GM12865 (cell line): ENCODE results near the gene FAM13A.

Source experiments
- DNase-seq: peaks from one replicate; pipeline ENCODE4 v3.0.0; 2010; ENCODE audit warnings: low read depth
- H3K4me3 ChIP-seq: 2 replicates; pipeline ENCODE4 v1.5.1; 2011; ENCODE audit warnings: mild to moderate bottlenecking, low read depth, low read length, control low read depth
- TF ChIP-seq, protein P1 (sequence below): IDR thresholded peaks from 2 replicates; pipeline ENCODE4 v1.5.1; 2011; ENCODE audit warnings: low read length, control low read depth, low read depth, inconsistent platforms; ENCODE audit not compliant: insufficient read depth; ENCODE audit errors: missing control alignments

The FAM13A gene

DNA sequence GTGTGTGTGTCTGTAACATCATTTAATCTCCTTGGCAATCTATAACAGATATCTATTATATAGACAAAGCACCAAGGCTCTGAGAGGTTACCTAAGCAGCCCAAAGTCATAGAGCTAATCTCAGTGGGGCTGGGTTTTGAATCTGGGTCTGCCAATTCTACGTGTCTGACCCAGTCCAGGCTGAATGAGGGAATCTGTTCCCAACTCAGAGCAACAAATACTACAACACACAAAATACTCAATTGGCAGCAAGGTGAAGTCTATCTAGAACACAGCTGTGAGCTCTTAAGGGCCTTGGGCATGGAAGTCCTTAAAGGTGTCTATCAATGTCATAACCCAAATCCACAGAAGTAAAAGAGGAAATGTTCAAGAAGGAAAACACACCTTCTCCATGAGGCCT lies 311.8 kb downstream of the FAM13A start:
- H3K4me3 ChIP-seq, result no peak overlapping the region
- DNase-seq, result no peak

DNA sequence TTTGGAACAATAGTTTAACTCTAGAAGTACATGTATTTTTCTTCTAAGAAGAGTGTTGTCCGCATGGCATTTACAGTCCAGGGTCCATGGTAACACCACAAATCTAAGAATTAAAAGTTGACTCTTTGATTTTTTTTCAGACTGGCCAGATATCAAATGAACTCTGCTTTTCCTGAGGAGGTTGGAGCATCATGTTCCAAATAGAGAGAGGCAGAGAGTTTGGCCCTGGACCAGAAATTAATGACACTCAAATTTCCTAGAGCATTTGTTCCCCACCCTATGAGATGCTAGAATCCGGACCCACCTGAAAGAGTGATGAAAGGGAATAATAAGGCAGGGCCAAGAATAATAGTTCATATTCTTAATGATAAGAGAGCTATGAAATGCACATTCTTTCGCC lies 312.4 kb downstream of the FAM13A start:
- no peak overlapping the region for H3K4me3 ChIP-seq
- no peak for DNase-seq
- TF ChIP-seq, protein P1, sequence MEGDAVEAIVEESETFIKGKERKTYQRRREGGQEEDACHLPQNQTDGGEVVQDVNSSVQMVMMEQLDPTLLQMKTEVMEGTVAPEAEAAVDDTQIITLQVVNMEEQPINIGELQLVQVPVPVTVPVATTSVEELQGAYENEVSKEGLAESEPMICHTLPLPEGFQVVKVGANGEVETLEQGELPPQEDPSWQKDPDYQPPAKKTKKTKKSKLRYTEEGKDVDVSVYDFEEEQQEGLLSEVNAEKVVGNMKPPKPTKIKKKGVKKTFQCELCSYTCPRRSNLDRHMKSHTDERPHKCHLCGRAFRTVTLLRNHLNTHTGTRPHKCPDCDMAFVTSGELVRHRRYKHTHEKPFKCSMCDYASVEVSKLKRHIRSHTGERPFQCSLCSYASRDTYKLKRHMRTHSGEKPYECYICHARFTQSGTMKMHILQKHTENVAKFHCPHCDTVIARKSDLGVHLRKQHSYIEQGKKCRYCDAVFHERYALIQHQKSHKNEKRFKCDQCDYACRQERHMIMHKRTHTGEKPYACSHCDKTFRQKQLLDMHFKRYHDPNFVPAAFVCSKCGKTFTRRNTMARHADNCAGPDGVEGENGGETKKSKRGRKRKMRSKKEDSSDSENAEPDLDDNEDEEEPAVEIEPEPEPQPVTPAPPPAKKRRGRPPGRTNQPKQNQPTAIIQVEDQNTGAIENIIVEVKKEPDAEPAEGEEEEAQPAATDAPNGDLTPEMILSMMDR, result no peak

More for the DNA sequence above, 311.8 kb downstream of the FAM13A start:
- TF ChIP-seq, protein P1, result no peak

GRCh38 chr4:88743696-88744095 lies 313.3 kb downstream of the FAM13A start:
- no peak overlapping the region for H3K4me3 ChIP-seq
- TF ChIP-seq, protein P1, result no peak
- DNase-seq, result no peak

- DNase-seq, result no peak
- TF ChIP-seq, protein P1, result no peak
- no peak overlapping the region for H3K4me3 ChIP-seq
These were observed 314.4 kb downstream of the FAM13A start for GRCh38 chr4:88742561-88742960.

DNA sequence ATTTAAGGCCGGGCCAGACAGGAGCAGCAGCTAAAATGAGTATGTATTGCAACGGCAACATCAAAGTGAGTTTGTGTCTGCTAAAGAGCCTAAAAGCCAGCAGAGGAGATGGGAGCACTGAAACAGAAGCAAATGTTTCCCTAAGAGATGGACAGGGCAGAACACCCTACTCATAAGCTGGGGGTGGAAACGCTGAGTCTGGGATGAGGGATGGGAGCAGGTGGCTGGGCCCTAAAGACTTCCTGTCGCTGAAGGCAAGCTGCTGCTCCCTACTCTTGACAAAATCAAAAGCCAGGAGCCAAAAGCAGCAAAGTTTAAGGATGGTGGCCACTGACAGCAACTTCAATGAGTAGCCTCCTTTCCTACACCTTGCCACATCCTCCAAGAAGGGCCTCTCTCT lies 318.8 kb downstream of the FAM13A start:
- no peak for DNase-seq
- TF ChIP-seq, protein P1, result no peak

DNA sequence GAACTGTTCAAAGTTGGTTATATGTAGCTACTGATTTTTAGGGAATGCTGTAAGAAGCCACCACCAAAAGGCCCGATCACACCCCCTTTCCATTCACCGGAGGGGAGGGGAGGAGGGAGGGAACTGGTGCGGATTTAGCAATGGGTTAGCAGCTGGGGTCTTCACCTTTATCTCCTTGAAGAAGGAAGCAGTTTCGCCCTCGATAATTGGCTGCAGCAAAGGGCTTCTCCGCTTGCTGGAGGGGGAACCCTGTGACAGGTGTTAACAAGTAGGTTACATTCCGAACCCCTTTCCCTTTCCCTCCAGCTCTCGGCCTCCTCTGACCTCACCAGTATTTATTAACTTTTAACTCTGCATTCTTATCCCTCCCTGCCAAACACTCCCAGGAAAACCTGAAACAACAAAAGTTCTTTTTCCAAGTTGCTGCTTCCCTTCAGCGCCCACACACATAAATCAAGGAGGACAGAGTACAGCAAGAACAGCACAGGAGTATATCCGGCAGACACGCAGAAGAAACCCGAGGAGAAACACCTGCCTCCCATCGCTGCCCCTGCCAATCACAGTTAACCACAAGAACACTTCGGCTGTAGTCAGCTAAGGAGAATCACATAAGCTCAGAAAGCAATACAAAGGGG lies 319.6 kb downstream of the FAM13A start:
- no peak for DNase-seq
- TF ChIP-seq, protein P1, result no peak
- no peak overlapping the region for H3K4me3 ChIP-seq

More for the DNA sequence above, 318.8 kb downstream of the FAM13A start:
- no peak overlapping the region for H3K4me3 ChIP-seq

- no peak for DNase-seq
- TF ChIP-seq, protein P1, result no peak
- H3K4me3 ChIP-seq, result no peak overlapping the region
These were observed 320.7 kb downstream of the FAM13A start for GRCh38 chr4:88736264-88736663.
